HG02840 (cell line): Measurements from ENCODE around the gene COX6B2.

Experiments
- ATAC-seq: cut with Tn5 transposase; IDR thresholded peaks from one replicate; pipeline ENCODE4 v1.9.1; 2021; ENCODE audit warnings: mild to moderate bottlenecking, moderate library complexity, moderate number of reproducible peaks; ENCODE audit not compliant: unreplicated experiment, low FRiP score

COX6B2 gene

DNA sequence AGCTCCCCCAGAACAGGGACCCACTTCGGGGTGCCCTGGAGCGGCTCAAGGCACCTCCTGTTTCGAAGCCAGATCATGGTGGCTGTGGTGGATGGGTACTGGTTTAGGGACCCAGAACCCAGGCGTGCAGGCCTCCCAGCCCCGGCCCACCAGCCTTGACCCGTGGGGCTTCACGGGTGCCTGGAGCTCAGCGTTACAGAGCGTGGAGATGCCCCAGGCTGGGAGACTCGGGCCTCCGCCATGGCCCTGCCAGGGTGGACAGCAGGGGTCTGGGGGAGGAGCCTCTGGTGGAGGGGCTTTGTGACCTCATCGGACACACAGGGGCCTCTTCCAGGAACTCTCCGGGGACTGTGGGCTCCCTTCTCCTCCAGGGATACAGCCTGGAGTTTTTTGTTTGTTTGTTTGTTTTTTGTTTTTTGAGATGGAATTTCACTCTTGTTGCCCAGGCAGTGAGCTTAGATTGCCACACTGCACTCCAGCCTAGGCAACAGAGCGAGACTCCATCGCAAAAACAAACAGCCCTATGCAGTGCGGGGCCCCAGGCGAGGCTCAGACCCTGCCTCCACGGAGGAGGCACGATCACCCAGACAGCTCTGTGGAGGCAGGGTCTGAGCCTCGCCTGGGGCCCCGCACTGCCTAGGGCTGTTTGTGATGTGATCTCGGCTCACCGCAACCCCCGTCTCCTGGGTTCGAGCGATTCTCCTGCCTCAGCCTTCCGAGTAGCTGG is 8.6 kb upstream of the COX6B2 start, which contains the start of gene GARIN5B:
Gene GARIN5B (minus strand): TSS at position 271 of the 727 bp plus-strand sequence. CDS start 194 bp downstream, at position 77.
- ATAC-seq = no peak

DNA sequence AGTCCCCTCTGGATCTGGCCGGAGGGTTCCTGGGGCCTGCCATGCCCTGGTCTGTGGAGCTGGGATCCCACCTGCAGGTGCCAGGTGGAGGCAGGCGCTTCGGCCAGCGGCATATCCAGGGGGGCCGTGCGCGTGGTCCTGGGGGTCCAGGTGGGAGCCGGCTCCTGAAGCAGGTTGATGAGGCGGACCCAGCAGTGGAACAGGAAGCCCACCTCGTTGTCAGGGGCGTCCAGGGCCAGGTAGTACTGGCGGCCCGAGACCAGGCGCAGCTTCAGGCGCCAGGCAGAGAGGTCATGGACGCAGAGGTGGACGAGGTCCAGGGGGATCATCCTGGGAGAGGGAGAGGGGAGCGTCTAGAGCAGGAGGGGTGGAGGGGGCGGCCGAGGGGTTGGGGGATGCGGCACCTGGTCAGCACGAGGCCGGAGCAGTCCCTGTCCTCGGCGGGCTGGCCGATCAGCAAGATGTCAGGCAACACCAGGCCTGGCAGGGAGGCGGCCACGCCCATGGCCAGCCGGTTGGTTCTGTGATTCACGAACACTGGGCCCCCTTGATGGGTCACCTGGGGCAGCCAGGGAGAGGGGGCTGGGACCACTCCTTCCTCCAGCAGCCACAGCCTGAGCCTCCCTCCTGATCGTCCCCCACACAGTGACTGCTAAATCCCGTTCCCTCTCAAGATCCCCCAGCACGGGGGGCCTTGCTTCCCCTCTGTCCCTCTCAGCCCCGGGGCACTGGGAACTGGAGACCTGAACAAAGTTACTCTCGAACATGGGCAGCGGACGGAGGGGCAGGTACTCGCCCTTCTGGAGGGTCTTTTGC is 7.9 kb upstream of the COX6B2 start:
- ATAC-seq = no peak

- ATAC-seq = no peak
These were observed 6.4 kb upstream of the COX6B2 start for GRCh38 chr19:55360902-55361301.

DNA sequence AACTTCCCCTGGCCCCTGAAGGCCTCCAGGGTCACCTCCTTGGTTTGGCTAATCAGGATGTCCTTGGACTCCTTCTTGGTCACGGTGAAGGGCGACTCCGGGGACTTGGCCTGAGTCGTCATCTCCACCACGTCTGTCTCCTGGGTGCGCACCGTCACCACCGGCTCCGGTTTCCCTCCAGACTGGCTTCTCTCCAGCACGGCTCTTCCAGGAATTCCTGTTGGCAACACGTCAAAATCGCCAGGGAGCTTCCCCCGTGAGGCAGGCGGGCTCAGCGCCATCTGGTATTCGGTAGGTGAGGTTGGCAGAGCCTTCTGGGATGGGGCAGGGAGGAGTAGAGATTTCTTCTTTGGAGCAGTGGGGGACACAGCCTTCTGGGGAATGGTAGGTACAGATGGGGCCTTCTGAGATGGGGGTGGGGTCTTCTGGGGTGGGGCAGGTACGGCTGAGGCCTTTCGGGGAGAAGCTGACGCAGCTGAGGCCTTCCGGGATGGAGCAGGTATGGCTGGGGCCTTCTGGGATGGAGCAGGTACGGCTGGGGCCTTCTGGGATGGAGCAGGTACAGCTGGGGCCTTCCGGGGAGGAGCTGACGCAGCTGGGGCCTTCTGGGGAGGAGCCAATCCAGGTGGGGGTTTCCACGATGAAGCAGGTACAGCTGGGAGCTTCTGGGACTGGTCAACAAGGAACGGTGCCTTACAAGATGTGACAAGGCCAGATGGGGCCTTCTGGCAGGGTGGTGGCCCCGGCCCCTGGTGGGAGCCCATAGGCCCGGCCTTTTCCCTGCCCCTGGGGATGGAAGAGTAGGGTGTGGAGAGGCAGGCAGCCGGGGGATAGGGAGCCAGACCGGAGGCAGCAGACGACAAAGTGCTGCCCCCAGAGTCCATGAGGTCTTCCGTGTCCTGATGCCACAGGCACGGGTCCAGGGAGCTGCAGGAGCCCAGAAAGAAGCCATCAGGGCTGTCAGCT is 4.7 kb upstream of the COX6B2 start:
- no peak for ATAC-seq

DNA sequence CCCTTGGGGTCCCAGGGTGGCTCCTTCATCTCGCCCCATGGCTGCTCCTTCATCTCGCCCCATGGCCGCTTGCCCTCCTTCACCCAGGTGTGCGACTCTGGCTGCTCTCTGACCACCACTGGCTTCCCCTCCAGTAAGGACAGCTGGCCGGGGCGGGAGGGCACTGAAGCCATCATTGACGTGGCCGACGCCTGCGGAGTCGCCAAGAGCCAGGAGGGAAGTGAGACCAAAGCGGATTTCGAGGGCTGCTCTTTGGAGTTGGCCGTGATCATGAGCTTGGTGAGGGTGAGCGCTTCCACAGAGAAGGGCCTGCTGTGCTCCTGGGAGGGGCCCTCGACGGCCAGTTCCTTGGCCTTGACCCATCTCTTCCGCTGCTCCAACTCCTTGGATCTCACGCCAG is 4.0 kb upstream of the COX6B2 start:
- no peak for ATAC-seq

- no peak for ATAC-seq
These were observed 798 bp upstream of the COX6B2 start for GRCh38 chr19:55355213-55355821.

DNA sequence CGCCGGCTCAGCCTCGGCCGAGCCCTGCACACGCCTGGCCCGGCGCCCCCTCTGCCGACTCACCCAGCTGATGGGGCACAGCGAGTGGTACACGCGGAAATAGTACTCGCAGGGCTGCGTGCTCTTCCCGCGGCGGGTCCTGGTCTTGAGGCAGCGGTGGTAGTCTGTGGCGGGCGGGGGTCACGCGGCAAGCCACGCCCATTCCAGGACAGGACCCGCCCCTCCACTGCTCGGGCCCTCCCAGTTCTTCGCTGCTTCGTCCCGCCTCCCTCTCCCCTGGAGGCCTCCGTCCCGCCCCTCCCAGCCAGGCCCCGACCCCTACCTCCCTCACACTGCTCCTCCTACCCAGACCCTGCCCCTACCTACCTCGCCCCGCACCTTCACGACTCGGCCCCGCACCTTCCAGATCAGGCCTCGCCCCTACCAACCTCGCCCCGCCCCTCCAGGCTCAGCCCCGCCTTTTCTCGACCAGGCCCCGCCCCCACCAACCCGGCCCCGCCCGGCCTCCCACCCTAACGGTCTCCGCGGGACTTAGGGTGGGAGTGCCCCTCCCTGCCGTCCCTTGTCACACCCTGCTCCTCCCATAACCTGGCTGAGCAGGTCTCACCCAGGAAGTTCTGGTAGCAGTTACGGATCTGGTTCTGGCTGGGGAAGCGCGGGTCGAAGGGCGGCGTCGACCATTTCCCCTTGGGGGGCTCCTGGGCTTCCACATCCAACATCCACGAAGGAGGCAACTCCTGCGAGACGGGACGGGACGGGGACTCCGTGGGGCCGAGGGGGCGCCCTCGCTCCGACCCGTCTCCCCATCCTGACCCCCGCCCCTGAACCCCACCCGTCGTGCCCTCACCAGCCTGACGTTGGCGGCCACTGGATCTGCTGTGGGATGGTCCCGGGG is 469 bp downstream of the COX6B2 start:
- no peak for ATAC-seq

DNA sequence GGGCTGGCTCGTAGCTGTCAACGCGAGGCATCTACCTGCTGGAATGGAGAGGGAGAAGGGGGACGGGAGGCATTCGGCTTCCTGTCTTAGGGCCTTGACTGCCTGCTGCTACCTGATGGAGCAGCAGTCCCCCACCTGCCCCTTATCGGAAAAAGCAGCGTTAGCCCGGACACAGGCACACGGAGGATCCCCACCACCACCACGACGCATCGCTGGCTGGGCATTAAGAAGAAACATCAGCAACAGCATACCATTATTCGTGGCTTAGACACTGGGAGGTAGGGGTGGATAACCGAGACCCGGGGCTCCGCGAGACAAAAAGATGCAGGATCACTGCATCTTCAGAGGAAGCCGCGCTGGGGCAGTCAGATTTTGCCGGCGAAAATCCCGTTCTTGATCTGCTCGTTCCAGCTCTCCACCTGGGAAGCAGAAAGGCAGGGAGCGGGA is 1.1 kb downstream of the COX6B2 start:
- no peak for ATAC-seq

GRCh38 chr19:55352549-55353145 is 1.9 kb downstream of the COX6B2 start:
- ATAC-seq = no peak

GRCh38 chr19:55352040-55352439 is 2.5 kb downstream of the COX6B2 start:
- no peak for ATAC-seq

DNA sequence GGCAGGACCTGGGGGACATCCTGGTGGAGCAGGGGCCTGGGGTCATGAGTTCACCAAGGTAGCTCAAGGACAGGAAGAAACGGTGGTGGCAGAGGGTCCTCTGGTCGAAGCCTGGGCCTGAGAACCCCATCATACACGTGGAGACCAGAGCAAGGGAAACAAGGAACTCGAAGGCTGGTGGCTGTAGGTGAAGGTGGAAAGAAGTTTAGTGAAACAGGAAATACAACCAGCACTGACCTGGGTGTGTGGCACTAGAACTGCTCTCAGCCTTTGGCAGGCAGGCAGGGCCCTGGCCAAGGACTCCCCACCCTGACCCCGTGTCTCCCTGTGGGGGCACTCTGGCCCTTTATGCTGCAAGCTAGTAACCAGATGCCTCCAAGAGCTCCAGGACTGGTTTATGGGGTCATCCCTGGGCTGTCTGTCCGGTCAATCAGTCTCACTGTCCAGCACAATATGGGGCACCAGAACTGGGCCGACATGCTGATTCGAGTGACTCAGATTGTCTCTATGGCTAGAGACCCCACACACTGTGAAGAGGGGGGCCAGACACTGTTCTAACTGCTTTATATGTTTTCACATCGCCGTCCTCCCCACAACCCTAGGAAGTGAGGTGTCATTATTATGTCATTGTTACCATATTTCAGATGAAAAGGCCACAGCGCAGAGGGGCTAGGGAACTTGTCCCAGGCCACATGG is 3.8 kb downstream of the COX6B2 start:
- no peak for ATAC-seq

DNA sequence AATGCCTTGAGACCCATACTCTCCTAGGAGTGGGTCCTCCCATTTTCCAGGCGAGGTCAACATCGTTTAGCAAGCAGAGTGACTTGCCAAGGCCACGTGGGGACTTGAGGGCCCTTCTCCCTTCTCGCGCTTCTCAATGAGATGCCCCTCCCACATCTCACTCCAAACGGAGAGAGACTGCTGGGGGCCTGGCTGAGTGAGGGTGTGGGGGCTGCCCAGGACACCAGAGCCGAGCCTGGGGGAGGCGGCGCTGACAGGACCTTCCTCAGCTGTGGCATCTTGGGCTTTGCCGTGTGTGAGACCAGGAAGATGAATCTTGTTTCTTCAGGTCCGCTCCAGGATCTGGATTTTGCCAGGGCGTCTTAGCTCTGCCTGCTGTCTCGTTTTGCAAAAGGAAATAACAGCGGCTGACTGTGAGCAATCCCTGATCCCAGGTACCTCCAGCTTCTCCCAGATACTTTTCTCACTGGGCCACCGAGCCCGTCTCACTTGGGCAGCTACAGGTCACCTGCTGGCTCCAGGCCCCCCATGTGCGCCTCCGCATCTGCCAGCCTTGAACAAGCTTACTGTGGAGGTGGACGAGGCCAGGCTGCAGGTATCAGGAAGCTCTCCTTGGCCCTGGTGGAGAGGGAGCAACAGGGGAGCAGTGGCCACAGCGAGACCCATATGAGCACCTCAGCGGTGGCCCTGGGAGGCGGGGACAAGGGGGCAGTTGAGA is 6.0 kb downstream of the COX6B2 start:
- no peak for ATAC-seq

- no peak for ATAC-seq
These were observed 7.0 kb downstream of the COX6B2 start for GRCh38 chr19:55347442-55348009.

DNA sequence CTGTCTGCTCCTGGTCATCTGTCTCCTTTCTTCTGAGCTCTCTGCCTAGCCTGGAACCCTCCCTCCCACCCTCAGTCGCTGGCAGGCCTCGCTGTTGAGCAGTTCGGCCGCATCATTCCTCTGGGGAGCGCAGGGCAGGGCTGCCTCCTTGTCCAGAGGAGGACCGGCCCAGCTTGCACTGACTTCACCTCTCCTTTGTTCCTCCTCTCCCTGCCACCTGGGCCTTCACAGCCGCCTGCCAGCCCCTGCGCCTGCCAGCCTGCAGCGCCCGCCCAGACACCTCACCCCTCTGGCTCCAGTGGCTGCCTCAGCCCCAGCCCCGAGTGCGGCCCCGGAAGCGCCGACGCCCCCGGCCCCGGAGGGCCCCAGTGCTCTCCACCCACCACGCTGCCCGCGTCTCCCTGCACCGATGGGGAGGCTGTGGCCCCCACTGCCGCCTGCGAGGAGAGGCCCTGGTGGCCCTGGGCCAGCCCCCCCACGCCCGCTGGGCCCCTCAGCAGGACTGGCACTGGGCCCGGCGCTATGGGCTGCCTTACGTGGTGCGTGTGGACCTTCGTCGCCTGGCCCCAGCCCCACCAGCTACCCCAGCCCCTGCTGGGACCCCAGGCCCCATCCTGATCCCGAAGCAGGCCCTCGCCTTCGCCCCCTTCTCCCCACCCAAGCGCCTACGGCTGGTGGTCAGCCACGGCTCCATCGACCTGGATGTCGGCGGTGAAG is 7.6 kb downstream of the COX6B2 start:
- no peak for ATAC-seq

DNA sequence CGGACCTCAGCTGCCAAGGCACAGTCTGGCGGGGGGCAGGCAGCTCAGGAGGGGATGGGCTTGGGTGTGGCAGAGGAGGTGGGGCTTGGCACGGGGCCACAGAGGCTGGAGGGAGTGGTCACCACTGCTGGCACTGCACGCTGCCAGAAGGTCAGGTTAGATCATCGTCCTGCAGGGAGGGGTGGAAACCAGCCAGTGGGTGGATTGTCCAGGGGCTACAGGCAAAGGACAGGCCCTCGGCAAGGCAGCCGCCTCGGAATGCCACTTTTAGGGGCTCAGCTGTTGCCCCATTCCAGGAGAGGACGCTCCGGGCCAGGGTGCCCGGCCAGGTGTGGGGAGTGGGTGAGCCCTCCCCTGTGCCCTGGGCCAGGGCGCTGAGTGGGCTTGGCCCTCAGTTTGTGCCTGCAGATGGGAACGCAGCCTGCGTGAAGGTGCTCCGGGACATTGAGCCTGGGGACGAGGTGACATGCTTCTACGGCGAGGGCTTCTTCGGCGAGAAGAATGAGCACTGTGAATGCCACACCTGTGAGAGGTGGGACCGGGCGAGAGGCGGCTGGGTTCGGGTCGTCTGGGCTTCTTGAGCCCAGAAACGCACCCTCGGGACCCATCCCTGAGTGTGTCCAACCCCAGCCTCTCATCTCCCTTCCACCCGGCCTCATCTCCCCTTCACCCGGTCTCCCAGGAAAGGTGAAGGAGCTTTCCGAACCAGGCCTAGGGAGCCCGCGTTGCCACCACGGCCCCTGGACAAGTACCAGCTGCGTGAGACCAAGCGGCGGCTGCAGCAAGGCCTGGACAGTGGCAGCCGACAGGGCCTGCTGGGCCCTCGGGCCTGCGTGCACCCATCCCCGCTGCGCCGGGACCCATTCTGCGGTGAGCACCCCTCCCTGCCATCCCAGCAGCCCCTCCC is 8.4 kb downstream of the COX6B2 start:
- ATAC-seq = no peak
